Hematopoietic multipotent progenitor cell treated with erythropoietin and hydrocortisone succinate and interleukin-3 and kit ligand, for 17 days (in vitro differentiated cells): ENCODE measurements around the gene CDH23.

Experiments
- DNase-seq: peaks from one replicate; pipeline ENCODE4 v3.0.0-alpha.2; 2015; ENCODE audit warnings: low spot score

The CDH23 gene

GRCh38 chr10:71517298-71518169 lies 120.8 kb downstream of the CDH23 start:
- no peak for DNase-seq

- DNase-seq, result no peak
These were observed 123.3 kb downstream of the CDH23 start for GRCh38 chr10:71520042-71520441.

DNA sequence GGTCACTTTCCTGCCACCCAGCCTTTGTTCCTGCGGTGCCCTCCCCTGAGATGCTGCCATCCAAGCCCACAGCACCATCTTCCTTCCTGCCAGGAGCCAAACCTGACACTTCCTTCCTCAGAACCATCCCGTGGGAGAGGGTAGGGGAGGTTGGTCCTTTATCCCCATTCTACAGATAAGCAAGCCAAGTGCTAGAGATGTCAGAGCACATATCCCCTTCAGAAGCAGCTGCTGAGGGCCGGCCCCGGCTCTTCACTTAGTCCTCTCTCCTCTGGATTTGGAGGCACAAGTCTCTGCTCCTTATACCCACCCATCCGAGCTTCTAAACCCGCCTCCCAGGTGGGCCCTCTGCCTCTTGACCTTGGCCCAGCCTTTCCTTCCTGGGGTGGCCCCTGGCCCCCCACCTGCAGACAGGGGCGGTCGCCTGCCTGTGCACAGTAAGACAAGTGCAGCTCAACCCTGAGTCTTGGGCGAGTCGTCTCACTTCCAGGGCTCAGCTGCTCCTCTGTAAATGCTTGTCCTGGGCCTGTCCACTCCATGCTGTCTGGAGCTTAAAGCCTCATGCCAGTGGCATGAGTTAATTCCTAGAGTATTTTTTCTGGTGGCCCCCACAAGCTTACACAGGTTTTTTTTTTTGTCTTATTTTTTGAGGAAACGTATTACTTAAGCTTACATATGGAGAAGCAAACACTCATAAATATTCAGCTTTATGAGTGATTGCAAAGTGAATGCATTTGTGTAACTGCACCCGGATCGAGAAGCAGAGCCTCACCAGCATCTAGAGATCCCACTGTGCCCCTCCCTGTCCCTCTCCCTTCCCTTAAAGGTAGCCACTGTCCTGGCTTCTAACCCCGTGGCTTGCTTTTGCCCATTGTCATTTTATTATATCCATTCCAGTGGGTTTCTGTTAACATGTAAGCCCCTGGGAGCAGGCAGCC lies 125.1 kb downstream of the CDH23 start:
- no peak for DNase-seq

- DNase-seq, result no peak
These were observed 125.9 kb downstream of the CDH23 start for GRCh38 chr10:71522442-71523144.

DNA sequence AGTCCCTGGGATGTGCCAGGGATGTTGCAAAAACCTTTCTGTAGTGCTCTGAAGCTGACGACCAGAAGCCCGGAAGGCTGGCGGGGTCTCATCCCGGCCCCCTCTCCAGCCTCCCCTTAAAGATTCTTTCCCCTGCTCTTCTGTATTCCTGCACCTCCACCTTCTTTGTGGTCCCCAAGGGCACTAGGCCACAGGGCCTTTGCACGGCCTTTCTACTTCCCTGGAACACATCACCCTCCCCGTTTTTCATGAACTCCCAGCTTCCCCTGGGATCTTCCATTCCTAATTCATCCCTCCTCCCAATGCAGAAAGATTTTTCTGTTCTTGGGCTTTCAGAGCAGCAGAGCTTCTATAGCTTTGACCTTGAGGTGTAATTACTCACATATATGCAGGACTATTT lies 127.0 kb downstream of the CDH23 start:
- DNase-seq, result no peak

DNA sequence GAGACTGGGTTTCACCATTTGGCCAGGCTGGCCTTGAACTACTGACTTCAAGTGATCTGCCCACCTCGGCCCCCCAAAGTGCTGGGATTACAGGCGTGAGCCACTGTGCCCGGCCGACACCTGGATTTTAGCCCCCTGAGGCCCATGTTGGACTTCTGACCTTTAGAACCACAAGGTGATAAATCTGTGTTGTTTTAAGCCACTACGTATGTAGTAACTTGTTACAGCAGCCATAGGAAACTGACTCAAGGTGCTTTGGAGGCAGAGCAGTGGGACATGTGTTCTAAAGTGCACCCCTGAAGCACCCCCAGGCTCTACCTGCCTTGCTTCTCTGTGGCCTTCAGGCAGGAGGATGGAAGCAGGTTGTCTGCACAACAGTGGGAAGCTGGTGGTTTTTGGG lies 128.4 kb downstream of the CDH23 start:
- no peak for DNase-seq

- DNase-seq, result no peak
These were observed 129.0 kb downstream of the CDH23 start for GRCh38 chr10:71525721-71526120.

- DNase-seq, result no peak
These were observed 129.9 kb downstream of the CDH23 start for GRCh38 chr10:71526653-71527052.

GRCh38 chr10:71527135-71527534 lies 130.4 kb downstream of the CDH23 start:
- no peak for DNase-seq

- no peak for DNase-seq
These were observed 131.9 kb downstream of the CDH23 start for GRCh38 chr10:71528371-71529206.

DNA sequence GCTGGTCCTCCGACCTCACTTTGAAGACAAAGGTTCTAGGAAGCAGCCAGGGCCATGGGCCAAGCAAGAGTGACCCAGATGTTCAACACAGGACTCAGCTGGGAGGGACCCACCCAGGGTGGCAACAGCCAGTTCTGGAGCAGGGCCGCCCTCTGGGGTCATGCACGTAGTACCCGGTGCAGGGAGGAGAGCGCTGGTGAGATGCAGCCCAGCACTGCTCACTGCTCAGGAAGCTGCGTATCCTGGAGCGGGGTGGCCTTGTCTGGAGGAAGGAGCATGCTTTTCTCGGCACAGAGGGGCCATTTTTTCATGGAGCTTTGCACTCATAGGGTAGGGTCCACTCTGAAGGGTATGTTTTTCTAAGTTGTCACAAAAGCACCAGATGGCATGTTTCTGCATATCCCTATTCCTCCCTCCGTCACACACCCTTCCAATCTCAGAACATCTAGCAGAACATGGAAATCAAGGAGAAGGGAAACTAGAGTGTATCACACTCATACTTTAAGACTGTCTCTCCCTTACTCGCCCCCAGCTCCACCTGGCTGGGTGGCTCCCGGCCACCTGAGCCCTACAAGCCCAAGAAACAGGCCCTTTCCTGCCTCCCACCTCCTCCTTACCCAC lies 132.6 kb downstream of the CDH23 start:
- no peak for DNase-seq

DNA sequence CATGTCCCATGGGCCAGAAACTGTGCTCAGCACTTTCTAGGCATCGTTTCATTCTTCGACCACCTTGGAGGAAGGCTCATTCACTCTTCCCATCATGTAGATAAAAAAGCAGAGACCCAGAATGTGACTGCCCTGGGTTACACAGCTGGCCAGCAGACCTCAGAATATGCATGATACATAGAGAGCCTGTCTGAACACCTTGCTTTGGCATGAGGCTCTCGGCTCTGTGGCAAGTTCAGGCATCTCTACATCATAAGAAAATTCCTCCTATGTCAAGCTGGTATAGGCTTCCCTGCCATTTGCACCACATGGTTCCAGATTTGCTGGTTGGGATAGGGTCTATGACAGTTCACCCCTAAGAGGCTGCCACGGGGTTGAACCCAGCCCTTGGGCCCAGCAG lies 134.1 kb downstream of the CDH23 start:
- no peak for DNase-seq

- no peak for DNase-seq
These were observed 135.0 kb downstream of the CDH23 start for GRCh38 chr10:71531485-71532446.

DNA sequence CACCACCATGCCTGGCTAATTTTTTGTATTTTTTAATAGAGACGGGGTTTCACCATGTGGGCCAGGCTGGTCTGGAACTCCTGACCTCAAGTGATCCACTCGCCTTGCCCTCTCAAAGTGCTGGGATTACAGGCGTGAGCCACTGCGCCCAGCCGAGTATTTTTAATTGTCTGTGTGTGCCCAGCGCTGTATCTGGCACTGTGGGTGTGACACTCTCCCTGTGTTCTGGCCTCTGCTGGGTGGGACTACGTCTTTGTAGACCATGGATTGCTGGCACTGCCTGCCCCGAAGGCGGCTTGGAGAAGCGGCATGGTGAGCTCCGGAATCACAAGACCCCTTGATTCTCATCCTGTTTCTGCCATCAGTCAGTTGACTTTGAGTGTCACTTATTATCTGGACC lies 136.2 kb downstream of the CDH23 start:
- no peak for DNase-seq

GRCh38 chr10:71533936-71534335 lies 137.2 kb downstream of the CDH23 start:
- DNase-seq, result no peak

GRCh38 chr10:71534568-71535194 lies 138.0 kb downstream of the CDH23 start:
- DNase-seq, result no peak

GRCh38 chr10:71536332-71536731 lies 139.6 kb downstream of the CDH23 start:
- no peak for DNase-seq

DNA sequence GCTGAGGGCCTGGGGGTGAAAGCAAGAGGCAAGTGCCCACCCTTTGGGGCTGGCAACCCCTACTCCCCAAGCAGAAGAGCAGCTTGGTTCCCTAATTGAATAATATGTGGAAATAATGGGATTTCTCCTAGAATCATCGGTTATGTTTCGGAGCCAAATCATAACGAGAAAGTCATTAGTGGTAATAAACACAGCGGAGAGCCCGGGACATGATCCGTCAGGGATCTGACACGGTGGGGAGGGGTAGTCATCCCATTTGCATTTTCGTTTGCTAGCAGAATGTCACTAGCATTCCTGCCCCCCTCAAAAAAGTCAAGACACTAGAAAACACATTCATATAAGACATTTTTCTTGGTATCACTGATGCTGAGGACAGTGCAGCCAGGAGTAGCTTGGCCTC lies 140.4 kb downstream of the CDH23 start:
- no peak for DNase-seq

- DNase-seq, result no peak
These were observed 141.0 kb downstream of the CDH23 start for GRCh38 chr10:71537681-71538080.
